HCT116 (cell line): Measurements from ENCODE around the gene PRKD2. TPM values are rescaled to one million over a fixed set of nuclear protein-coding genes. Genes with fewer than 3 reads are reported as not detected.

ENCODE experiments used
- ATAC-seq: fragments of 200-7000 bp; cut with Tn5 transposase; 2 replicates; pipeline ENCODE4 v1.9.1; 2020; ENCODE audit warnings: mild to moderate bottlenecking, moderate library complexity
- BruUV-seq: library from RNA; stranded (reverse); fragments of 400-500 nt; replicated peaks from 2 replicates; lab custom pipeline; 2021; lab: Mats Ljungman, UMichigan
- CTCF ChIA-PET: fragments of 300-600 bp; sonication (Branson Sonifier 250); formaldehyde crosslinking; loops from one replicate; lab custom pipeline; 2021; ENCODE audit warnings: antibody characterized with exemption; lab: Charles Lee
- POLR2A ChIA-PET: fragments of 300-600, 350-600 bp; sonication (Branson Sonifier 250); formaldehyde crosslinking; loops from one replicate; lab custom pipeline; 2021; ENCODE audit warnings: antibody characterized with exemption; lab: Charles Lee
- RAD21 ChIA-PET, 2 experiments: fragments of 300-600 bp; sonication (Branson Sonifier 250); formaldehyde crosslinking; loops; one replicate each; lab custom pipeline; 2023; ENCODE audit warnings: low total read pairs in 2 of 2; ENCODE audit not compliant: uncharacterized antibody in 2 of 2, unreplicated experiment in 2 of 2, low non-redundant PET in 1 of 2; lab: Charles Lee
- DNase-seq: peaks from one replicate; pipeline ENCODE4 v3.0.0-alpha.2; 2010; ENCODE audit warnings: low read depth, low spot score
- H2AFZ ChIP-seq: fragments of 200-600 bp; shearing (Covaris generic), sonication (generic); 2 replicates; pipeline ENCODE4 v1.6.1; 2017; ENCODE audit warnings: low read depth, mixed run types, mixed read lengths, antibody characterized with exemption, low read length; ENCODE audit not compliant: poor library complexity, severe bottlenecking
- H3K27ac ChIP-seq: 2 replicates; pipeline ENCODE4 v1.5.1; 2012; ENCODE audit warnings: low read depth, low read length
- H3K27me3 ChIP-seq: fragments of 200-600 bp; sonication (generic); 2 replicates; pipeline ENCODE4 v1.6.1; 2016; ENCODE audit warnings: mixed run types, low read length, mixed read lengths; ENCODE audit not compliant: insufficient read depth
- H3K36me3 ChIP-seq, 2 experiments: fragments of 200-500 bp in 1 of 2; fragments of 200-600 bp in 1 of 2; sonication (Bioruptor generic) in 1 of 2; sonication (generic) in 1 of 2; 2 replicates each; pipeline versions ENCODE4 v1.5.1 to v1.6.1; 2014 to 2016; ENCODE audit warnings: low read length in 2 of 2, inconsistent platforms in 1 of 2, mixed read lengths in 1 of 2, mixed run types in 1 of 2; ENCODE audit not compliant: insufficient read depth in 2 of 2, control insufficient read depth in 1 of 2
- H3K4me1 ChIP-seq, 2 experiments: fragments of 200-600 bp in 1 of 2; sonication (generic) in 1 of 2; 2 replicates each; pipeline versions ENCODE4 v1.5.1 to v1.6.1; 2012 to 2017; ENCODE audit warnings: low read length in 2 of 2, inconsistent platforms in 1 of 2, mild to moderate bottlenecking in 1 of 2, mixed read lengths in 1 of 2, mixed run types in 1 of 2, moderate library complexity in 1 of 2; ENCODE audit not compliant: insufficient read depth in 2 of 2, control insufficient read depth in 1 of 2
- H3K4me2 ChIP-seq: fragments of 200-600 bp; sonication (generic); 2 replicates; pipeline ENCODE4 v1.6.1; 2017; ENCODE audit warnings: mixed run types, low read length, mixed read lengths
- H3K4me3 ChIP-seq, 2 experiments: fragments of 200-600 bp in 1 of 2; sonication (generic) in 1 of 2; replicated peaks in 1 of 2; 2 replicates each; pipeline ENCODE4 v1.5.1; 2011 to 2016; ENCODE audit warnings: low read length in 2 of 2, control low read depth in 1 of 2, low read depth in 1 of 2, mild to moderate bottlenecking in 1 of 2, mixed read lengths in 1 of 2, mixed run types in 1 of 2
- H3K79me2 ChIP-seq: fragments of 200-600 bp; sonication (generic); 2 replicates; pipeline ENCODE4 v1.6.1; 2017; ENCODE audit warnings: mild to moderate bottlenecking, mixed run types, low read length, moderate library complexity, mixed read lengths; ENCODE audit not compliant: insufficient read depth
- H3K9ac ChIP-seq: fragments of 200-600 bp; sonication (generic); 2 replicates; pipeline ENCODE4 v1.6.1; 2016; ENCODE audit warnings: low read length, mixed read lengths
- H3K9me2 ChIP-seq: fragments of 200-600 bp; sonication (generic), shearing (Covaris generic); 2 replicates; pipeline ENCODE4 v1.6.1; 2017; ENCODE audit warnings: mixed run types, mild to moderate bottlenecking, moderate library complexity; ENCODE audit not compliant: insufficient read depth
- H3K9me3 ChIP-seq, 2 experiments: fragments of 200-500 bp in 1 of 2; fragments of 200-600 bp in 1 of 2; sonication (Bioruptor generic) in 1 of 2; sonication (generic) in 1 of 2; 2 replicates each; pipeline ENCODE4 v1.6.1; 2014 to 2017; ENCODE audit warnings: low read length in 2 of 2, mixed read lengths in 2 of 2, inconsistent platforms in 1 of 2, low read depth in 1 of 2, mild to moderate bottlenecking in 1 of 2, mixed run types in 1 of 2, moderate library complexity in 1 of 2; ENCODE audit not compliant: control insufficient read depth in 1 of 2, insufficient read depth in 1 of 2
- H4K20me1 ChIP-seq: fragments of 200-600 bp; sonication (generic), shearing (Covaris generic); 2 replicates; pipeline ENCODE4 v1.6.1; 2017; ENCODE audit warnings: mixed run types, mild to moderate bottlenecking, moderate library complexity; ENCODE audit not compliant: insufficient read depth
- ATF3 ChIP-seq: IDR thresholded peaks from 2 replicates; pipeline ENCODE4 v1.6.1; 2012
- CEBPB ChIP-seq: IDR thresholded peaks from 2 replicates; pipeline ENCODE4 v1.6.1; 2012; ENCODE audit warnings: low read depth
- ELF1 ChIP-seq: IDR thresholded peaks from 2 replicates; pipeline ENCODE4 v1.6.1; 2012; ENCODE audit warnings: low read depth, borderline replicate concordance
- EZH2 ChIP-seq: fragments of 200-600 bp; sonication (generic); IDR thresholded peaks from 2 replicates; pipeline ENCODE4 v1.6.1; 2017; ENCODE audit warnings: antibody characterized with exemption, mixed run types
- EZH2phosphoT487 ChIP-seq: fragments of 200-600 bp; IDR thresholded peaks from 2 replicates; pipeline ENCODE4 v1.6.1; 2018; ENCODE audit warnings: antibody characterized with exemption, borderline replicate concordance
- JUND ChIP-seq: IDR thresholded peaks from 2 replicates; pipeline ENCODE4 v1.6.1; 2012
- MAX ChIP-seq: IDR thresholded peaks from 2 replicates; pipeline ENCODE4 v1.6.1; 2012
- POLR2A ChIP-seq: IDR thresholded peaks from 2 replicates; pipeline ENCODE4 v1.7.0; 2011; ENCODE audit warnings: borderline replicate concordance; ENCODE audit not compliant: insufficient read depth, insufficient read length; ENCODE audit errors: extremely low read depth
- RAD21 ChIP-seq: IDR thresholded peaks from 2 replicates; pipeline ENCODE4 v1.6.1; 2012; ENCODE audit warnings: low read depth, mild to moderate bottlenecking
- SIN3A ChIP-seq: IDR thresholded peaks from 2 replicates; pipeline ENCODE4 v1.6.1; 2012; ENCODE audit warnings: low read depth
- SP1 ChIP-seq: IDR thresholded peaks from 2 replicates; pipeline ENCODE4 v1.6.1; 2012; ENCODE audit warnings: low read depth
- YY1 ChIP-seq: IDR thresholded peaks from 2 replicates; pipeline ENCODE4 v1.6.1; 2011; ENCODE audit warnings: low read length, low read depth, moderate library complexity, mild to moderate bottlenecking; ENCODE audit not compliant: insufficient replicate concordance; ENCODE audit errors: extremely low read depth
- ZFX ChIP-seq: fragments of 450-650 bp; IDR thresholded peaks from 2 replicates; pipeline ENCODE4 v1.6.1; 2017
- ZNF274 ChIP-seq: fragments of 200-500 bp; sonication (Bioruptor generic); IDR thresholded peaks from 2 replicates; pipeline ENCODE4 v1.6.1; 2014; ENCODE audit warnings: mild to moderate bottlenecking, low read depth, low read length, inconsistent platforms
- intact Hi-C: fragments of 100-400 bp; cut with micrococcal nuclease; formaldehyde crosslinking; loops from 2 replicates; pipeline ENCODE4 v1.10.0; 2022
- total RNA-seq: library from RNA; stranded (reverse); gene quantifications from one replicate; pipeline ENCODE4 v1.2.1, GENCODE V29; 2021; ENCODE audit not compliant: unreplicated experiment

PRKD2 gene
- total RNA-seq, 1 experiment from 2014 or later = 73.5 TPM

GRCh38 chr19:46631481-46631880 lies 85.4 kb downstream of the PRKD2 start:
- no peaks in the 10 kb centered on the region for H3K79me2 ChIP-seq
- intact Hi-C loops = no loop called here
- CTCF ChIA-PET = interaction anchor here (2.0 to 2.5 kb wide), 2 partner anchors 17 to 30 kb away, joined by 5 to 8 read pairs; partner anchors contain the start of gene DACT3
- no peak overlapping the region for H3K4me2 ChIP-seq
- no peak overlapping the region for H2AFZ ChIP-seq
- H3K9me3 ChIP-seq = no peaks in the 10 kb centered on the region
- no peak overlapping the region for H3K4me3 ChIP-seq
- no peak overlapping the region for H3K27ac ChIP-seq
- no peaks in the 10 kb centered on the region for H3K9me2 ChIP-seq
- TF ChIP-seq SIN3A = no peak
- no peak for TF ChIP-seq YY1
- no peak for TF ChIP-seq CEBPB
- no peak for TF ChIP-seq EZH2
- no peak for TF ChIP-seq ZFX
- TF ChIP-seq ZNF274 = no peak
- TF ChIP-seq MAX = no peak
- TF ChIP-seq POLR2A = no peak
- no peak for TF ChIP-seq RAD21
- no peak for TF ChIP-seq EZH2phosphoT487
- no peak for TF ChIP-seq ATF3
- no peak for TF ChIP-seq JUND
- no peak for TF ChIP-seq ELF1
- TF ChIP-seq SP1 = no peak
- TF ChIP-seq, all 23 proteins: peak for 0
- no TSS peak for BruUV-seq
- ATAC-seq = no peak
- peaks cover 12 to 16% of the 10 kb centered on the region in 2 experiments; a peak in 3 of 4 replicates for H3K4me1 ChIP-seq
- no peaks in the 10 kb centered on the region for H4K20me1 ChIP-seq
- H3K36me3 ChIP-seq = no peaks in the 10 kb centered on the region
- POLR2A ChIA-PET = interaction anchor here (0.5 kb wide), 1 partner anchor 198 kb away, joined by 3 read pairs; no protein-coding TSS in a partner anchor
- H3K27me3 ChIP-seq = no peaks in the 10 kb centered on the region
- RAD21 ChIA-PET = no interaction called here
- no peak for DNase-seq
- no peak overlapping the region for H3K9ac ChIP-seq
